Measurements from ENCODE around the gene SYCP2.
"Not testable (repeated sequence)": the region's sequence is repeated elsewhere in the genome, so short reads cannot be mapped to it uniquely, and the experiment has no call there.

The SYCP2 gene, protein sequence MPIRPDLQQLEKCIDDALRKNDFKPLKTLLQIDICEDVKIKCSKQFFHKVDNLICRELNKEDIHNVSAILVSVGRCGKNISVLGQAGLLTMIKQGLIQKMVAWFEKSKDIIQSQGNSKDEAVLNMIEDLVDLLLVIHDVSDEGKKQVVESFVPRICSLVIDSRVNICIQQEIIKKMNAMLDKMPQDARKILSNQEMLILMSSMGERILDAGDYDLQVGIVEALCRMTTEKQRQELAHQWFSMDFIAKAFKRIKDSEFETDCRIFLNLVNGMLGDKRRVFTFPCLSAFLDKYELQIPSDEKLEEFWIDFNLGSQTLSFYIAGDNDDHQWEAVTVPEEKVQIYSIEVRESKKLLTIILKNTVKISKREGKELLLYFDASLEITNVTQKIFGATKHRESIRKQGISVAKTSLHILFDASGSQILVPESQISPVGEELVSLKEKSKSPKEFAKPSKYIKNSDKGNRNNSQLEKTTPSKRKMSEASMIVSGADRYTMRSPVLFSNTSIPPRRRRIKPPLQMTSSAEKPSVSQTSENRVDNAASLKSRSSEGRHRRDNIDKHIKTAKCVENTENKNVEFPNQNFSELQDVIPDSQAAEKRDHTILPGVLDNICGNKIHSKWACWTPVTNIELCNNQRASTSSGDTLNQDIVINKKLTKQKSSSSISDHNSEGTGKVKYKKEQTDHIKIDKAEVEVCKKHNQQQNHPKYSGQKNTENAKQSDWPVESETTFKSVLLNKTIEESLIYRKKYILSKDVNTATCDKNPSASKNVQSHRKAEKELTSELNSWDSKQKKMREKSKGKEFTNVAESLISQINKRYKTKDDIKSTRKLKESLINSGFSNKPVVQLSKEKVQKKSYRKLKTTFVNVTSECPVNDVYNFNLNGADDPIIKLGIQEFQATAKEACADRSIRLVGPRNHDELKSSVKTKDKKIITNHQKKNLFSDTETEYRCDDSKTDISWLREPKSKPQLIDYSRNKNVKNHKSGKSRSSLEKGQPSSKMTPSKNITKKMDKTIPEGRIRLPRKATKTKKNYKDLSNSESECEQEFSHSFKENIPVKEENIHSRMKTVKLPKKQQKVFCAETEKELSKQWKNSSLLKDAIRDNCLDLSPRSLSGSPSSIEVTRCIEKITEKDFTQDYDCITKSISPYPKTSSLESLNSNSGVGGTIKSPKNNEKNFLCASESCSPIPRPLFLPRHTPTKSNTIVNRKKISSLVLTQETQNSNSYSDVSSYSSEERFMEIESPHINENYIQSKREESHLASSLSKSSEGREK (N-terminal part only)

GRCh38 chr20:59933296-59933848, at the start of gene SYCP2:
Gene SYCP2 (minus strand): TSS chr20:59933637. CDS start chr20:59922413, 11,224 bp downstream.
- DNase-seq, result peak; percentile 71

DNA sequence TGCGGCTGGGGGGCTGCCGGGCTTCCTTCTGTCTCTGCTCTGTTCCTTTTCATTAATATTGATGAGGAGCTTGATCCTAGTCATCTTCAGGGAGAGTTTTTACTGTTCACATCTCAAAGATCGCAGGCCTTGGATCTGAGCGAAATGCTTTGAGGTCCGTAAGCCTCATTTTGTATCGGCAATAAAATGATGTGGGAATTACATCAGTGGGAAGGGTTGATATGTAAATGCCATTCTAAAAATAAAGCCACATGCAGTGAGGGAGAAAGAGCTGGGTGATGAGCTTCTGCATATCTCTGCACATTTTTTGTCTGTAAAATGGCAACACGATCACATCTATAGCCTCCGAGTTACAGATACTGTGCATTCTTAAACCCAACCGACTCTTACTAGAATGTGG, 49.6 kb upstream of the SYCP2 start:
- no peak for DNase-seq

DNA sequence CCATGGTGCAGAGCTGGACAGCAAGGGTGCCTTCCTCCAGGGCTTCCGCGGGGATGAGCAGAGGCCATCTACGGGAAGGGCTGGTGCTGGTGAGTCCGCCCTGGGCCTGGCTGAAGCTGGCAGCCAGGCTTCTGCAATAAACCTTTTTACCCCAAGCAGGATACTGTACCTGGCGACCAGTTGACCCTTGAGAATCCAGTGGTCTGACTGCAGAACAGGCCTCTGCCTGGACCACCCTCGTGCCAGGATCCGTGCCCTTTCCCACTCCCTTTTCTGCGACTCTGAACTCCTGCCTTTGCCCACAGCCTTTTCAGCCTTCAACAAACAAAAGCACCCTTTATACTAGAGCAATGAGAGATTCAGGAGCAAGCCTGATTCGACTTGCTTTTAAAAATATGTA, 43.6 kb upstream of the SYCP2 start:
- DNase-seq, result no peak

GRCh38 chr20:59976156-59976782, 42.8 kb upstream of the SYCP2 start:
- no peak for DNase-seq

DNA sequence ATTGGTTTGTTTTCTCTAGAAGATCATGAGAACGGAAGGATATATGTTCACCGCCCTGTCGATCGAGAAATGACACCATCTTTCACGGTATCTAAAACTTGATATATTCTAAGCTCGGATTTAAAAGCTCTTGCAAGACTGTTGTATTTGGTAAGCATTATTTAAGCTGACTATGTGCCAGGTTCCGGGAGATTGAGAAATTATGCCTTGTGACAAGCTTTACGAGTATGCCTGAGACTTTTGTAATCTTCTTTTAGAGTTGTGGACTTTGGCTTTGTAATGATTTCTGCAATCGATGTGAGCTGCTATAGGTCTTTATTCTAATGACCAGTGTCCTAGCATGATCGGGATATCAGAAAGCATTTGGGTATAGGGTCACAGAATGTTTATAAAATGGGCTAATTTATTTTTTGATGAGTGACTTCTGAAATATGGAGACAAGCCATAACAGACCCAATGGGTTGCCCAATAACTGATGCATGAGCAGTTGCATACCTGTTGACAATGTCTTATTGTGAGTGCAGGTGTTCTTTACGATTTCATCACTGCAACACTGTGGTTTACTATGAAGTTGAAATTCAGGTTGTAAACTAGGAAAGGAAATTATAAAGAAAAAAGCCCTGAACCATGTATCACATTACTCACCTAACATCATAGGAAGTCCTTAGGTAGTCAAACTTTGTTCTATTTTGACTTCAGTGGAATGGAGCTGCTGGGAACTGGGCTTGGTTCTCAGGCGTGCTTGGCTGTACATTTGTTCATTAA, 38.8 kb upstream of the SYCP2 start:
- no peak for DNase-seq

DNA sequence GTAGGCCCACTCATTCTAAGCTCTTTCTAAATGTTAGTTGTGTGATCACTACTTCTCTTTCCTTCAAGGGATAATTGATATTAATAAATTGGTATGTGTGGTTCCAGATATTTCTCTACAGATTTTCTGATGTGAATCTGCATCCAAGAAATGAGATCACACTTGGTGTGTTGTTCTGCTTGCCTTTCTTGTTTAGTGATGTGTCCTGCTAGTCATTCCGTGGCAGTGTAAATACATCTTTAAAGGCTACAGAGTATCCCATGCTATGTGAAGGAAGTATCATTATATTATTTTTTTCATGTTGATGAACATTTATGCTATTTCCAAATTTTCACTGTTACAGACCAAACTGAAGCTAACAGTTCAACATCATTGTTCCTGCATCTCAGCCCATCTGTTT, 38.0 kb upstream of the SYCP2 start:
- no peak for DNase-seq

- no peak for DNase-seq
These were observed 33.0 kb upstream of the SYCP2 start for GRCh38 chr20:59966428-59966827.

GRCh38 chr20:59962155-59962554, 28.7 kb upstream of the SYCP2 start:
- no peak for DNase-seq

GRCh38 chr20:59961423-59961822, 28.0 kb upstream of the SYCP2 start:
- DNase-seq, result no peak

DNA sequence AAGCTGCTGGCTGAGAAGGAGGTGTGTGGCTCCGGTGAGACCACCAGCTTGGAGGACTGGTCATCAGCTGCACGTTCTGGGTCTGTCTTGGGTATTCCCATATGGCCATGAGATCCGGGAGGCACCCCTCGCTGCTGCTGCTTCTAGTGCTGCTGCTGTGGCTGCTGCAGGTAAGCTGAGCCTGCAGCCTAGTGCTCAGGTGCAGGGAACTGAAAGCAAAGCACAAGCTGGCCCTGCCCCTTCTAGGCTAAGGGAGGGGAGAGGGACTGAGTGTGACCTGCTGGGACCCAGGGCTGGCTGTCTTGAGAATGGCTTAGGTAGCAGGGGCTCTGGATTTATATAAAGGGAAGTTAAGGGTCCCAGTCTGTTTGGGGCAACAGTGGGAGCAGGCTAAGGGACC, 25.2 kb upstream of the SYCP2 start:
- no peak for DNase-seq

- DNase-seq, result no peak
These were observed 24.7 kb upstream of the SYCP2 start, which contains the start of gene CDH26 for GRCh38 chr20:59958123-59958522. Gene CDH26 (plus strand): TSS chr20:59958423. CDS start chr20:59958727, 304 bp downstream.

DNA sequence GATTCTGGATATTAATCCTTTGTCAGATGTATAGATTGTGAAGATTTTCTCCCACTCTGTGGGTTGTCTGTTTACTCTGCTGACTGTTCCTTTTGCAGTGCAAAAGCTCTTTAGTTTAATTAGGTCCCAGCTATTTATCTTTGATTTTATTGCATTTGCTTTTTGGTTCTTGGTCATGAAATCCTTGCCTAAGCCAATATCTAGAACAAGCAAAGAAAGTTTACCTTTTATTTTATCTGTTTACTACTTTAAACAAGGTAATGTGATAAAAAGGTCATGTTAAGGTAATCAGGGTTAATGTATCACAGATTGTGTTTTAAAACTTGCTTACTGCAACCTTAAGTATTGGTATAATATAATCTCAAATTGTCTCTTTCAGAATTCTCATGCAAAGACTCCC, 24.1 kb upstream of the SYCP2 start:
- not testable (repeated sequence) for DNase-seq

GRCh38 chr20:59955131-59955796, 21.8 kb upstream of the SYCP2 start:
- no peak for DNase-seq

DNA sequence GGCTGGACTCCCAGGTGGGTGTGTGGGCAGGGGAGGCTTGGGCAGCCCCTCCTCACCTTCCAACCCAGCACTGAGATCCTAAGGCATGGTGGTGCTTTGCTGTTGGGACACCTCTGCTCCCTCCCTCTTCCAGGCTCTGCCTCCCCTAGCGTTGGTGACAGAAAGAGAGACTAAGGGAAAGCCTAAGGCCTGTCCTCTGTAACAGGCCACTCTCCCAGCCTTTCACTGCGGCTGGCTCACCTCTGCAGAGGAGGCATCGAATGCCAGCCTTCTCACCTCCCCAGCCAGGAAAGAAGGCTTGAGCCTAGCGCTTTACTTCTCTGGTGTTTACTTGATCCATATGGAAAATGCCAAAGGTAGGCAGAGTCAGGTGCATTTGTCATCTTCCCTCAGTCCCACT, 21.3 kb upstream of the SYCP2 start:
- no peak for DNase-seq

- DNase-seq, result no peak
These were observed 16.5 kb upstream of the SYCP2 start for GRCh38 chr20:59949911-59950310.

DNA sequence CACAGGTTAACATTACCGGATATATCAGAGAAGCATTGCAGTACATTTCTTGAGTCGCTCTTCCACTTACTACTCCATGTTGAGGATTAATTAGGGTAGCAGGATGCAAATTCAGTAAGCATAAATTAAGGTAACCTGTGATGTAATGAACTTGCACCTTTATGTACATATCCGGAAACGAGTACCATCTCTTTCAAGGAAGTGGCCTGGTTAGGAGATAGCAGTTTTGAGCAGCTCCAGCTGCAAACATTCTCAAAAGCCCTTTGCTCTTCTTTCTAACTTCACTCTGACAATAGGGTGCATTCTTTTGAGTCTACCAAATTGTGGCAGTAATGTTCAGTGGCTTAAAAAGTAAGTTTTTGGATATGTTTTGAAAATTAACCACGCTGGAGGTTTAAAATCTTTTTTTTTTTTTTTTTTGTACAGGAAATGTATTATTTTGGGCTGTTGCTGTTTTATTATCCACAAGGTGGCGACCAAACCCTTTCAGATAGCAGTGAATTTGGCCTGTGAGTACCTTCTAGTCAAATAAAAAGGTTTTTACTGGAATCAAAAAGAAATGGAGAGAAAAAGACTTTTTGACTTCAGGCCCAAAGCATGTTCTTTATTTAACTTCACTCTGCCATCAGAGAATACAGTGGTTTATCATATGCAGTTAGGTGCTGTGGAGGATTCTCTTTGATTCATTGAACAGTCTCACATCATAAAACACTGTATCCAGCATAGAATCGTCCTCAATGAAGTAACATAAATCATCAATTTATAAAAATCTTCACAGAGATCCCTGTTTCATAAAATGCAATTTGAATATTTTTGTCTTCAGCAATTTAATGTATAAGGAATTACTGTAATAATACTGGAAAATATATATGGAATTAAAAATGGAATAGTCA, 15.6 kb upstream of the SYCP2 start:
- peak; percentile 60 for DNase-seq

- DNase-seq, result no peak
These were observed 14.8 kb upstream of the SYCP2 start for GRCh38 chr20:59948212-59948611.

GRCh38 chr20:59947376-59947775, 13.9 kb upstream of the SYCP2 start:
- no peak for DNase-seq

GRCh38 chr20:59945731-59946130, 12.3 kb upstream of the SYCP2 start:
- no peak for DNase-seq

DNA sequence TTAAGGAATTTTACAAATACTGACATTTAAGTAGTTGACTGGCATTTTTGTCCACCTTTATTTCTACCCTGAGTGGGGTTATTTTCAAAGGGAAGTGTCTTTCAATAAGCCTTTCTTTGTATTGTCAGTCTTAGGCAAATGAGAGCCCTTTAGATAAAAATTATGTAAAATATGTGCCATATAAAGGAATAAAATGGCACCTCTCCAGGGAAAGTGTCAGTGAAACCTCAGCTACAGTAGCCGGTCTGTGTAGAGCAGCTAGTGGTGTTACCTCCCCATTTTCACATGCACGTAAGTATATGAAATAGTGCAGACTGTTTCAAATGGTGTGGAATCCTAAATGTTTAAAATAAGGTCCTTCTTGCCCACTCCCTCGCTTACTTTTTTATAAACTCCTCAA, 11.7 kb upstream of the SYCP2 start:
- DNase-seq, result no peak
